Stimulated activated CD4-positive, alpha-beta T cell treated with anti-CD3 and anti-CD28 coated beads, Interleukin-2, amount 100 ng/mL, for 24 hours (primary cell): ENCODE data around the gene GADD45B.
"Not testable (repeated sequence)": the region's sequence is repeated elsewhere in the genome, so short reads cannot be mapped to it uniquely, and the experiment has no call there.

Source experiments
- DNase-seq, 2 donors: peaks; one replicate each; pipeline ENCODE4 v3.0.0-alpha.2; 2020

GADD45B gene

GRCh38 chr19:2490659-2491058, 14.7 kb downstream of the GADD45B start:
- DNase-seq: no peak

GRCh38 chr19:2491130-2491801, 15.3 kb downstream of the GADD45B start:
- no peak for DNase-seq

DNA sequence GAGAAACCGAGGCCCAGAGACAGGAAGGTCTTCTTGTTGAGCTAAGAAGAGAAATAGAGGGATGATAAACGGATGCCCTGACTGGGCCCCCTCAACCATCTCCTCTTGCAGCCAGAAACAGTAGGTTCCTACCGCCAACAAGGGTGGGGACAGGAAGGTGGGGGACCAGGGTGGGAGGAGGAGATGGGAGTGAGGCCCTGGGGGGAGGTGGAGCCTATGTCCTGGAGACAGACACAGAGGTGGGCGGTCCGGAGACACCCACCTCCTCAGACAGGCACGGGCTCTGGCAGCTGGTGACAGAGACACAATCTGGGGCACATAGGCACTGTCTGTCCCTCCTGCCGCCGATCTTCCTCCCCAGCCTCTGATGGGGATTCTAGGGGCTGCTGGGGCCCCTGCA, 16.9 kb downstream of the GADD45B start:
- DNase-seq: no peak

DNA sequence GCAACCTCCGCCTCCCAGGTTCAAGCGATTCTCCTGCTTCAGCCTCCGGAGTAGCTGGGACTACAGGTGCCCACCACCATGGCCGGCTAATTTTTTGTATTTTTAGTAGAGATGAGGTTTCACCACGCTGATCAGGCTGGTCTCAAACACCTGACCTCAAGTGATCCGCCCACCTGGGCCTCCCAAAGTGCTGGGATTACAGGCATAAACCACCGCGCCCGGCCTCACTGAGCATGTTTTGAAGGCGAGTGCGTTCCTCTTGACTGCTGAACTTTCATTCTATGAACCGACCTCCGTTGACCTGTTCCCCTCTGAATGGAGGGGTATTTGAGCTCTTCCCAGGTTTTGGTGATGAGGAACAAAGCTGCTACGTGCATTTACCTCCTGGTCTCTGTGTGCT, 17.5 kb downstream of the GADD45B start:
- DNase-seq: not testable (repeated sequence)

DNA sequence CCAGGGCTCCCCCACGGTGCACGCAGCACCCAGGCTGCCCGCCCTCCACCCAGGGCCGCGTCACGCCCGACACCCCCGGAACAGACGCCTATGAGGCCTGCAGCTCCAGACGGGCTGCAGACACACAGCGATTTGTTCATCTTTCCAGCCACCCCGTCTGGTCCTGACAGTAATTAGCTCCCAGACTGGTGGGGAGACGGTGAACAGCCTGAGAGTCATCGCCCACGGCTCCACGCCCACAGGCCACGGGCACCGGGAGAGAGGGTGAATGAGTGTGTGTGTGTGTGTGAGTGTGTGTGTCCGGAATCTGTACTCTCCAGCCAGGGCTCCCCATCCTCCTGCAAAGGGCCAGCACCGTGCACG, 18.1 kb downstream of the GADD45B start:
- no peak for DNase-seq

DNA sequence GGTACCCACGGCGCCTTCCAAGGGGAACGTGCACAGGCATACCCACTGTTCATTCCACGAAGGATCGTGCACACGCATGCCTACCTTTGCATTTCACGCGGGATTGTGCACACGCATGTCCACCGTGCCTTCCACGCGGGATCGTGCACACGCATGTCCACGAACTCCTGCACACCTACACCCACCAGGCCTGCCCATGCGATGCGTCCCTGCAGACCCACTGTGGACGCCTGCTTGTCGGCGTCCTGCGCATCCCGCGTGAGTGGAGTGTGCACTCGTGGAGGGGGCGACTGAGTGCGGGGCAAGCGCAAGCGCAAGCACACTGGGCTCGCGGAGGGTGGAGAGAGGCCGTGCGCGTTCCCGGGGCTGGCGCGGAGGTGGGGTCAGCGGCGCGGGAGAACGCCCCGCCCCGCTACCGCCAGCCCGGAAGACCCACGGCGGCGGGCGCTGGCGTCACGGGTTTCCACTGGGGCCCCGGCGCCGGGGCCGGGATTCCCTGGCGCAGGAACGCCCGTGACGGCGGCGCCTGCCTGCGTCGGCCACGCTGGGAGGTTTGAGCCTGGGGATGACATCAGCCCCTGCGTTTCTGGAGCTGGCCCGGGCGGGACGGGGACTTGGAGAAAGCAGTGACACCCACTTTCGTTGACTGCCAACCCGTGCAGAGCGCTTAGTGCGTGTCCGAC, 18.7 kb downstream of the GADD45B start:
- peak; percentile 53 to 65 for DNase-seq

GRCh38 chr19:2495130-2495641, 19.3 kb downstream of the GADD45B start:
- no peak for DNase-seq

DNA sequence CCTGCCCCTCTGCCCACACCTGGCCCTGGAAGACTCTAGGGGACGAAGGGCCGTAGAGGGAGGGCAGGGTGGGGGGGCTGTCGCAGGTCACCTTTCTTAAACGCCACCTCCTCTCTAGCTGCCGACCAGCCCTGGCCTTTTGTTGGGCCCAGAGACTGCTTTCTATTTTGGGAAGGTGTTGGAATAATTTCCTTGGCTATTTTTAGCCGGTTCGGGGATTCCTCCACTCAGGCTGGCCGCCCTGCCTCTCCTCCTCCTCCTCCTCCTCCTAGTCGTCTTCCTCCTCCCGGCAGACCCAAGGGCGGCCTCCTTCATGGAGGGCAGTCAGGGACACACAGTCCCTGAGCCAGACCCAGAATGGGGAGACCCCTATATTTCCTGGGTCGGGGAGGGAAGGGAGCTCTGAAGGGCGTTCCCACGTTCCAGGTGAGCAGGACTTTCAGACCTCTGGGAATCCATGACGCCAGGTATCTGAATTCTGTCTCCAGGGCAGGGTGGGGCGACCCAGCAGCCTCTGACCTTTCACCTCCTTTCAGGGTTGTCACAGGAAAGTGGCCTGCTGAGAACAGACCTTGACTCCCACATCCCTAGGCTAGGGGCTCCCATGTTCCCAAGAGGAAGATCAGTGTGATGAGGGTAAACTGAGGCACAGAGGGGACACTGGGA, 19.9 kb downstream of the GADD45B start:
- DNase-seq: no peak

DNA sequence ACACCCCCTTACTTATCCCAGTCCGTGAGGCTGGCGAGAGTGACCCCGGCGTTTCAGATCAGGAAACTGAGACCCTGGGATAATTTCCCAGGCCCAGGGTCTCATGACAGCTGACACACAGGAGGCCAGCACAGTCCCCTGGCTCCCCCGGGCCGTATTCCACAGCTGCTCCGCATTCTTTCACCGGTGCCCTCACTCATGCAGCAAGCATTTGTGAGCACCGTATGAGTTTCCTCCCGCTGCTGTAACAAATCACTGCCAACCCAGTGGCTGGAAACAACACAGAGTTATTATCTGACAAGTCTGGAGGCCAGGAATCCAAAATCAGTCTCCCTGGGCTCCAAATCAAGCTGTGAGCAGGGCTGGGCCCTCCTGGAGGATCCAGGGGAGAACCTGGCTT, 21.3 kb downstream of the GADD45B start:
- DNase-seq: no peak

DNA sequence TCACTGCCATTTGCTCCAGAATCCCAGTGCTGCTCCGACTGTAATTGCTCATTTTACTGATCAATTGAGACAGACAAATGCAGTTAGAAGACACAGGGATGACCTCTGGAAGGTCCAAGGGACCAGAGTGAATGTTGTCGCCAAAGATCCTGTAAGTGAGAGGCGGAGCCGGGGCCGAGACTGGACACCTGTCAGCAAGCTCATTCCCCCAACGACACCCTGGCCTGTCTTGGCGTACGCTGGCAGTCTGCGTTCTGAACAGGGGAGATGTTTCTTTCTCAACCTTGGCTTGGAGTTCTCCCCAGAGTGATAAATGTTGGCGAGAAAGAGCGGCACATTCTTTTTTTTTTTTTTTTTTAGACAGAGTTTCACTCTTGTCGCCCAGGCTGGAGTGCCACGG, 24.2 kb downstream of the GADD45B start:
- no peak for DNase-seq

GRCh38 chr19:2500841-2501261, 24.9 kb downstream of the GADD45B start:
- no peak for DNase-seq

DNA sequence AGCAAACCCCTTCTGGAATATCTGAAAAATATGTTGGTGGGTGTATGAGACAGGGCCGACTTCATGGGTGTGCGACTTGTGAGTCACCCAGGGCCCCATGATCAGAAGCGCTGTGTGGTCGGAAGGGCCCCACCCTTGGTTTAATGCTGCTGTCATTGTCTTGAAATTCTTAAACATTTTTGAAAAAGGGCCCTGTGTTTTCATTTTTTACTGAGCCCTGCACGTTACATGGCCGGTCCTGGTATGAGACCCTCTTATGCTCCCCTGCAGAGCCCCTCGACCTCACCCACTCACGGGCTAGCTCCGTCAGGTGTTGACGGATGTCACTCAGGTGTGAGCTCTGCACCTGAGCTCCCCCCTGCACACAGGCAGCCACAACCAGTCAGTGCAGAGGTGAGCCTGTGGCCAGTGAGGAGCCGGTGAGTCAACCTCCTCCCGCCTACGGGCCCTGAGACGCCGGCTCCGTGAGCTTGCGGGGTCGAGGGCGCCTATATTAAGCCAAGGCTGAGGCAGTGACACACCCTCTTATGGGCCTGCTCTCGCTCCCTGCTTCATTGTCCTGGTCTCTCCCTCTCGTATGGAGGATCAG, 27.7 kb downstream of the GADD45B start:
- DNase-seq: peak; percentile 67 to 72

GRCh38 chr19:2506656-2507055, 30.7 kb downstream of the GADD45B start:
- DNase-seq: not testable (repeated sequence)

DNA sequence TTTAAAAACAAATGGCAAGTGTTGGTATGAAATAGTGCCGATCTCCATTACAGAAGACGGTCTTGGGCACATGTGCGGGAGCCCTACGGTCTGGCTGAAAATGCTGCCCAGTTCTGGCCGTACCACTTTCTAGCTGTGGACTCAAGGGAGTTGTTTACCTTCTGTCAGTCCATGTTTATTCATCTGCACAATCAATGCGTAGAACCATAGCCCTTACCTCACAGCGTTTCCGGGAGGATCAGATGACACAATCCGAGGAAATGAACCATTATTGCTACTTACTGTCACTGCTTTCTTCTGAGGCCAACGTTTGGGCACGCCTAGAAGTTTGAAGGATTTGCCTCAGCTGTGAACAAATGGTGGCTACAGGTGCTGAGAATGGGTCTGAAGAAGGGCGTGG, 31.2 kb downstream of the GADD45B start:
- no peak for DNase-seq

DNA sequence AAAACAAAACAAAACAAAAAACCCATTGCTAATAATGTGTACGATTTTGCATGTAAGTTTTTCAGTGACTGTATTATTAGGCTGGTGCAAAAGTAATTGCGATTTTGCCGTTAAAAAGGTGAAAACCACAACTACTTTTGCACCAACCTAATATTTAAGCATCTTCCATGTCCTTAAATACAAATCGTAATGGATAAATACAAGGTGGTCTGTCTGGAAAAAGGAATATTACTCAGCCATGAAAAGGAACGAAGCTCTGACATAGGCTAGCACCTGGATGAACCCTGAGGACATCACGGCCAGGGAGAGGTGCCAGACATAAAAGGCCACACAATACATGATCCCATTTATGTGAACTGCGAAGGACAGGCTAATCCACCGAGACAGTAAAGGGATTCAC, 33.2 kb downstream of the GADD45B start:
- no peak for DNase-seq

DNA sequence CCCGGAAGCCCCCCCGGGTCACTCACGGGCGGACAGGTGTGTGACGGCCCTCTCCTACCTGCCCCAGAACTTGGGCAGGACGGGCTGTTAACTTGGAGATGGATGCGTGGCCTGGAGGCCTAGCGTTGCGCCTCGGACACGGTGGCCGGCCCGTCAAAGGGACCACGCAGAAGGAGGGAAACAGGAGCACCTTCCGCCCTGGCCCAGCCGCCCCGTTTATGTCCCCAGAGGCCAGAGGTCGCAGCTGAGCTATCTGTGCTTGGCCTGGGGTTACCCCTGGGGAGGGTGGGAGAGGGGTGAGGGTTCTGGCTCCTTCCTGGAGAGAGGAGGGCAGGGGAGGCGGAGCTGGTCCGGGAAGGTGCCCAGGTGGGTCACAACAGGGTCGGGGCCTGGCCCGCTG, 35.6 kb downstream of the GADD45B start:
- DNase-seq: no peak

DNA sequence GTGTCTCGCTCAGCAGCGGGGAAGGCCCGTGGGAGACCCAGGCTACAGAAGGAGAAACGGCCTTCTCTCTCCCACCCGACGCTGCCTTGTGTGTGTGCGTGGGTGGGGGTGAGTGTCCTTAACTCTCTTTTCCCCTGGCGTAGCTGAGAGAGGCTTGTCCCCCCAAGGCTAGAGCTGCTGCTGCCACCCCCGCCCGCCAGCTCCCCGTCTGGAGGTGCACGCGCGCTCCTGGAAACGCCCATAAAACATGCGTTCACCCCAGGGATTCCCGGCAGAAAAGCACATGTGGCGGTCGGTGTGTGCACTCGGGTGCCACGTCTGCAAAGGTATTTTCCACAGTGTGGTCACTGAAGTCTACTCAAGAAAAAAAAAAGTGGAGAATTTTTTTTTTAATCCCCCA, 36.1 kb downstream of the GADD45B start:
- no peak for DNase-seq

DNA sequence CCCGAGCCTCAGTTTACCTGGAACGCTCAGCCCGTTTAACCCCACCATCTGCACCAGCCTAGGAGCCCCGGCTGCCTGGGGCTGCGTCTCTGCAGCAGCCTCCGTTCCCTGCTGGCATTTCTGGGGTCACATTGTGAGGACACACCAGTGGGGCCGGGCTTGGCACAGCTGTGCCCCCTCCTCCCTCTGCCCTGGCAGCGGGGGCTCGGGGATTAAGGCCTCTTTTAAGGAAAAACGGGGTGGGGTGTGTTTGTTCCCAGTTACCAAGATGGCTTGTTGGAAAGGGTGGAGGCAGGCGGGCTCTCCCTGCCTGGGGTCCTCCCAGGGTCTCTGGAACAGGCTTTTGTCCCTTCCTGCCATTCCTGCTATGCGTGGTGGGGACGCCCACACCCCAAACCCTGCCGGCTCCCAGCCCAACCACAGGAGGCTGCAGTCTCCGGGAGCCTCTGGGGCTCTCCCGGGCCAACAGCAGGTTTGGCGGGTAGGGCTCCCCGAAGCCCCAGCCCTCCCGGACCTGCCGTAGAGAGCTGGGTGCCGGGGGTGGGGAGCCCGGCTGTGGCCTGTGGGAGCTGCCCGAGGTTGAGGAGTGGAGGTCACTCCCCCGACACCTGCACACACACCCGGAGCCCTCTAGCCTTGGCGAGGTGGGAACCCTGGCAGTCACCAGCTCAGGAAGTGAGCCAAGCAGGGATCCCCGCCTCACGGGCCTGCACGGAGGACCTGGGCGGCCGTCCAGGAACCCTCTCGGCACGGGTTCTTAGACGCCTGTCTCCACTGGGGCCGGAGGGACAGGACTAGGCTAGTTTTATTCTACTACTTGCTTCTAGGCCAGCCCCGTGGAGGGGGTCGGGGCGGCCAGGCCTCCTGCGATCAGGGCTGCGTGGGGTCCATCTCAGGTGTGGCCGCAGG, 36.9 kb downstream of the GADD45B start:
- DNase-seq: no peak

GRCh38 chr19:2514981-2515518, 39.1 kb downstream of the GADD45B start:
- no peak for DNase-seq

DNA sequence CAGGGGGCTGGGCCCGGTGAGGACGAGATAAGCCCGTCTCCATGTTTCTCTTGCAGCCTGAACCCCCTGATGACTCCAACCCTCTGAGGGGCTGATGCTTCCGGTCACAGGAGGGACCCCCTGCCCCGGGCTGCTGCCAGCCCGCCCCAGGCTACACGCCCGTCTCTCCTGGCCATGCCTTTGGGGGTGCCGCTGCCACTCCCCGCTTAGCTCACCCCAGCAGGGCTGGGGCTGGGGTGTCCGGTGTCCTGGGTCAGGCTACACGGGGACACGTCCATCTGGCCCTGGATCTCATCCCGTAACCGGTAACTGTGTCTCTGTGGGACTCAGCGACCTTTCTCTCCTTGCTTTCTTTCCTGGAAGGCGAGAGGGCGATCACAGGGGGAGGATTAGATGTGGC, 40.8 kb downstream of the GADD45B start:
- no peak for DNase-seq

DNA sequence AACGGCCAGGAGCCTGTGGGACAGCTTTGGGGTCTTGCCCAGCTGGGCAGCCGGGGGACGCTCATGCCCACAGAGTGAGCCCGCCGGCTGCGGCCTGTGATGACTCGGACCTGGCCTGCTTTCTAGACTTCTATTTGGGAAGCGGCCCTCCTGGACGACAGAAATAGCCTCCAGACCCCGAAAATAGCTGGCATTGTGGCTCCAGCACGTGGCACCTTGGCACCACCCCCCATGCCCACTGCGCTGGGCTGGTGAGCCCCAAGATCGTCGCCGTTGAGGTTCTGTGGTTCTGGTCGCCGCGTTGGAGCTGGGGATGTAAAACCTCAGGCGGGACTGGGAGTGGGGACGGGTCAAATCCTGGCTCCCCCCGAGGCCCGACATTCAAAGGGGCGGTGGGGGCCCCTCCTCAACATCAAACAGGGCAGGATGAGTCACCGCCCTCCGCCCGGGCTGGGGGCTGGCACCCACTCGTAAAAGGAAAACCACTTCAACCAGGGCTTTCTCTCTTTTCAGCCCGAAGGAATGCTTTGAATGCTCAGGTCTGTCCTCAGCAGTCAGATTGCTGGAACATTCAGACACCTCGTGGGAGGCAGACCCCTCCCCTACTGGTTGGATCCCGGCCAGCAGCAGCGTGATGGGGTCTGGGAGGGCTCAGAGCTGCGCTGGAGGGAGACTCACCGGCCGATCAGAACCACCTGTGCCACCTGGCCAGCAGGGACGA, 42.1 kb downstream of the GADD45B start:
- DNase-seq: no peak

DNA sequence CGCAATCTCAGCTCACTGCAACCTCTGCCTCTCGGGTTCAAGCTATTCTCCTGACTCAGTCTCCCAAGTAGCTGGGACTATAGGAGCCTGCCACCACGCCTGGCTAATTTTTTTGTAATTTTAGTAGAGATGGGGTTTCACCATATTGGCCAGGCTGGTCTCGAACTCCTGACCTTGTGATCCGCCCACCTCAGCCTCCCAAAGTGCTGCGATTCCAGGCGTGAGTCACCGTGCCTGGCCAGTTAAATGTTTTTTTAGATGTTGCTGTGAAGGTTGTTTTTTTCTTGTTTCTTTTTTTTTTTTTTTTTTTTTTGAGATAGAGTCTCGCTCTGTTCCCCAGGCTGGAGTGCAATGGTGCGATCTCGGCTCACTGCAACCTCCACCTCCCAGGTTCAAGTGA, 42.9 kb downstream of the GADD45B start:
- not testable (repeated sequence) for DNase-seq
